GM12878 (cell line): ENCODE measurements around the gene HIVEP1.

Experiments
- IKZF2 ChIP-seq, 2 experiments: fragments of 450-650 bp; IDR thresholded peaks; 2 replicates each; pipeline ENCODE4 v1.6.1; 2017; ENCODE audit warnings: mild to moderate bottlenecking in 2 of 2, moderate library complexity in 2 of 2
- POLR2AphosphoS5 ChIP-seq: IDR thresholded peaks from 2 replicates; pipeline ENCODE4 v1.6.1; 2011; ENCODE audit warnings: mild to moderate bottlenecking, low read length, inconsistent platforms
- TAF1 ChIP-seq: IDR thresholded peaks from 2 replicates; pipeline ENCODE4 v1.6.1; 2011; ENCODE audit warnings: mild to moderate bottlenecking, low read depth, low read length, borderline replicate concordance
- TCF3 ChIP-seq: IDR thresholded peaks from 2 replicates; pipeline ENCODE4 v1.6.1; 2012; ENCODE audit warnings: low read depth, mild to moderate bottlenecking, low read length, borderline replicate concordance; ENCODE audit not compliant: insufficient read depth
- YY1 ChIP-seq: IDR thresholded peaks from 2 replicates; pipeline ENCODE4 v1.6.1; 2011; ENCODE audit warnings: low read depth, mild to moderate bottlenecking, low read length
- ZNF274 ChIP-seq: IDR thresholded peaks from one replicate; pipeline ENCODE4 v1.8.0; 2011; ENCODE audit not compliant: insufficient read length, insufficient read depth

DNA sequence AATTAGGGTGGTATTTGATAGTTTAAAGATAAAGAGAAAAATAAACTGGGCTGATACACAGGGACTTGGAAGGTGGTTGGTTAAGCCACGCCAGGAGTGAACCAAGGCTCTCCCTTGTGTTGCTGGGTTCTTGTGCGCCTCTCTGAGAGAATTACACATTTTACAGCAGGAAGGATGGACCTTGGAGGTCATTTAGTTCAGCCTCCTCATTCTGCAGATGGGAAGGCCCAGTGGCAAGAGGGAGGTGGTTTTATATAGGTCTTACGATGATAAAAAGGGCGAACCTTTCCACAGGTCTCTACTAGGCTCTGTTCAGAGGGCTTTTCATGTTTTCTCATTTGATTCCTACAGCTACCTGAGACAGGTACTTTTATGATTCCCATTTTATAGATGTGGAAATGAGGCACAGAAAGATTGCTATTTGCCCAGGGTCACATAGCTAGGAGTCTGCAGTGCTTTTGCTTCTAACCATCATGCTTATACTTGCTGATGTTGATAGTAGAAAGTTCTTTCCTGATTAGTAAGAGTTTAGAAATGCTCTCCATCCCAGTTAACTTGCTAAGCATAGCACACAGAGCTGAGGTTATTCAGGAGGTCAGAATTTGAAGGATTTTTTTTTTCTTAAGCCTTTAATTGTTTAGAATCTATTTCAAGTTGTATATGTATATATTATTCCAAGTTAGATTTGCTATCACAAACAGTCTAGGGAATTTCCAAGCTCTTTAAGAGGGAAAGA, 12.8 kb downstream of the HIVEP1 start:
- TF ChIP-seq YY1, result no peak
- no peak for TF ChIP-seq IKZF2 (IDR thresholded peaks at IDR 0.05)
- TF ChIP-seq POLR2AphosphoS5, result no peak
- no peak for TF ChIP-seq TAF1
- no peak for TF ChIP-seq ZNF274
- no peak for TF ChIP-seq TCF3
